Skin of body (tissue), 2 donors: ENCODE results near the gene ALKBH7. TPM values are rescaled to one million over a fixed set of nuclear protein-coding genes. Genes with fewer than 3 reads are reported as not detected.
"Not testable (repeated sequence)": the region's sequence is repeated elsewhere in the genome, so short reads cannot be mapped to it uniquely, and the experiment has no call there.

Source experiments
- DNase-seq: peaks from one replicate; lab custom pipeline; 2025; lab: John Stamatoyannopoulos, UW
- total RNA-seq: library from RNA; depleted of rRNA; stranded (reverse); fragments of >200 nt; gene quantifications from one replicate; pipeline ENCODE4 v1.2.3, GENCODE V29; 2014

Gene ALKBH7
- total RNA-seq, 1 donor from 2014 or later, result 31.0 TPM

DNA sequence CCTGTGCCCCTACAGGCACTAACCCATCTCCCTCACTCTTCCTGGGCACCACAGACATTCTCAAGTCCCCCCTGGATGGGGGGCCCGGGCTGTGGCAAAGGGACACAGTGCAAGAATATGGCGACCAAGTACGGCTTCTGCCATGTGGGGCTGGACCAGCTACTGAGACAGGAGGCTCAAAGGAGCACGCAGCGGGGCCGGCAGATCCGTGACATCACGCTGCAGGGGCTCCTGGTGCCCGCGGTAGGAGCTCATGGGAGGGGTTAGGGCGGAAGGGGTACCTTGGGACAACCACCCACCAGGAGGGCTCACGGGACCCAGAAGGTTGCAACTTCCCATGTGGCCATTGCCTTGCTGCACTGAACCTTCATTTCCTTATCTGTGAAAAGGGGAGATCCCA lies 23.7 kb downstream of the ALKBH7 start:
- DNase-seq, result no peak

DNA sequence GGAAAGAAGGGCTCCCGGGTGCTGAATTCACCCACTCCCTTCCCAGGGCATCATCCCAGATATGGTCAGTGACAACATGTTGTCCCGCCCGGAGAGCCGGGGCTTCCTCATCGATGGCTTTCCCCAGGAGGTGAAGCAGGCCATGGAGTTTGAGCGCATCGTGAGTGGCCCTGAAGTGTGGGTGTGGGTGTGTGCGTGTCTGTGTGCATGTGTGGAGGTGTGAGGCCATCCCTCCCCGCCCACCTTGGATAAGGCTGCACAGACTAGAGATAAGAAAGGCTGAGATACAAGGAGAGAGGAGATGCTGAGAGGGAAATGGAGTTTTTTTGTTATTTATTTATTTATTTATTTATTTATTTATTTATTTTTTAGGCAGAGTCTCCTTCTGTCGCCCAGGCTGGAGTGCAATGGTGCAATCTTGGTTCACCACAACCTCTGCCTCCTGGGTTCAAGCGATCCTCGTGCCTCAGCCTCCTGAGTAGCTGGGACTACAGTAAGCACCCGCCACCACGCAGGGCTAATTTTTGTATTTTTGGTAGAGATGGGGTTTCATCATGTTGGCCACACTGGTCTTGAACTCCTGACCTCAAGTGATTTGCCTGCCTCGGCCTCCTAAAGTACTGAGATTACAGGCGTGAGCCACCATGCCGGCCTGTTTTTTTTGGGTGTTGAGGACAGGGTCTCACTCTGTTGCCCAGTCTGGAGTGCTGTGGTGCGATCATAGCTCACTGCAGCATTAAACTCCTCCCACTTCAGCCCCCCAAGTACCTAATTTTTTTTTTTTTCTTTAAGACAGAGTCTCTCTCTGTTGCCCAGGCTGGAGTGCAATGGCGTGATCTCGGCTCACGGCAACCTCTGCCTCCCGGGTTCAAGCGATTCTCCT lies 27.7 kb downstream of the ALKBH7 start:
- DNase-seq, result not testable (repeated sequence)

DNA sequence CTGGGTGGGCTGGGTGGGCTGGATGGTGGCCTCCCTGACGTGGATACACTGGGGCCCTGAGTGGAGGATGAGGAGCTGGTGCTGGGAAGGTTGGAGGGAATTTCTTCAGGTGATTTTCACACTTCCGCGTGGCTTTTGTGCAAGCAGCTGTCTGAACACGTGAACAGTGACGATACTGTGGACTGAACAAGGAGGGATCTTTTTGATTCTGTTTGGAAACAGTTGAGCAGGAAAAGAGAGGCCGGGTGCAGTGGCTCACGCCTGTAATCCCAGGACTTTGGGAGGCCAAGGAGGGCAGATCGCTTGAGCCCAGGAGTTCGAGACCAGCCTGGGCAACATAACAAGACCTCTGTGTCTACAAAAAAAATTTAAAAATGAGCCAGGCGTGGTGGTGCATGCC lies 29.5 kb downstream of the ALKBH7 start:
- no peak for DNase-seq

DNA sequence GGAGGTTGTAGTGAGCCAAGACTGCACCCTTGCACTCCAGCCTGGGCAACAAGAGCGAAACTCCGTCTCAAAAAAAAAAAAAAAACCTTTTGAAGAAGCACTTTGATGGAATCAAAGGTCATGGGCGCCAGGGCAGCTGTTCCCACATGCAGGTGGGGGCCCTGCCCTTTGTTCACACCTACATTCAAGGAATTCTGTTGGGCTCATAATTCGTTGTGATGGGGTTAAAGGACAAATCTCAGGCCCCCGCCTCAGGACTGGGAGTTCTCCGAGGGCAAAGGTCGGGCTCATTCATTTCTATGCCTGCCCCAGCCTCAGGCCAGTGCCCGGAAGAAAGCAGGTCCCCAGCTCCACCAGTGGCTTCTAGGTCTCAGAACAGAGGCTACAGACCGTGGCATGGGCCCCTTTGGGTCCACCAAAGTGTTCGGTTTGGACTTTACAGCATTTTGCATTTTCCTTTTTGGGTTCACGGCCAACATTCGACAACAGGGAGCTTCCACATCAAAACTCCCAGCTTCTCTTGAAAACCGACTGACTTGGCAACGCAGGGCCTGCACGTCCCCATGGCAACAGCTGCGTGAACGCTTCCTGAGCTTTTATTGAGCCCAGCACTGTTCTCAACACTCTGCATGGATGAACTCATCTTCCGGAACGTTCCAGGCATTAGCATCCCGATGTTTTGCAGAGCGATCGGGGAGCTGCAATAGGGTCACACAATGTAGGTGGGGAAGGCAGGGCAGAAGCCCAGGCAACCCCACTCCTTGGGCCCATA lies 30.4 kb downstream of the ALKBH7 start:
- DNase-seq, result peak; percentile 75

DNA sequence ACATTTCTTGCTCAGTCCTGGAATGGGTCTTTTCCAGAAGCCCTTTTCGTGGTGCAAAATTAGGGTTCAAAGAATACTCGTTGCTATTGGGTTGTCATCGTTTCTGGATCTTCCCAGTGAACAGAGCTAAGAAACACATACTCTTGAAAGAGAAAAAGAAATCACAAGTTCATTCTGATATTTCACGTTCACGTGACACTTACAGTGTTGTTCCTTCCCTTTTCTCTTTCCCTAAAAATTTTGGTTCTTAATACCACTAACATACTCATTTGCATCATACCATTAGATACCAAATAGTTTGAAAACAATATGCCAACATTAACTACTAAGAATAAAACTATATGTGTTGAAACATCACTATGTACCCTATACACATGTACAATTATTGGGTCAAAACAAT lies 33.8 kb downstream of the ALKBH7 start:
- no peak for DNase-seq

DNA sequence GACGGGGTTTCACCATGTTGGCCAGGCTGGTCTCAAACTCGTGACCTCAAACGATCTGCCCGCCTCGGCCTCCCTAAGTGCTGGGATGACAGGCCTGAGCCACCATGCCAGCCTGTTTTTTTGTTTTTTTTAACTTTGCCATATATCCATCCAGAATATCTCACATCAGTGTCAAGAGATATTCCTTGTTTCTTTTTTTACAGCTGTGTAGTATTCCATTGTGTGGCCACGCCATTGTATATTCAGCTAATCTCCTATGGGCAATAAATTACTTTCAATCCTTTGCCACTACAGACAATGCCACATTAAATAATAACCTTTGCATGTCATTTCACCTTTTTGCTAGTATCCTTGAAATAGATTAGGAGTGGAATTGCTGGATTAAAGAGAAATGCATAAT lies 36.8 kb downstream of the ALKBH7 start:
- no peak for DNase-seq

DNA sequence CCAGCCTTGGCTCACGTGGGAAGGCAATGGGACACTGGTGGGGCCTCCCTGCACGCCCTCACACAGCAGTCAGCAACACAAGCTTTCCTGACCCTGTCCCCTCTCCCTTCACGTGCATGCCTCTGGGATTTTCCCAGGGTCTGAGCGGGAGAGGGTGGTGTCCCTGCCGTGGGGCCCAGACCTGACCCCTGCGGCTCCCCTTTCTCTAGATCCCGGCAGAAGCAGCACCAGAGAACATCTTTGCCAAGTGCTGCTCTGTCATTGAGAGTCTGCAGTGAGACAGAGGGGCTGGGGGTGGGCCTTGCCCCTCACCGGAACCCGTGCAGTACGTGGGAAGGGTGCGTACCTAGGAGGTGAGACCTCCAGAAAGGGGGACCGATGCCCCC lies 39.5 kb downstream of the ALKBH7 start:
- no peak for DNase-seq

DNA sequence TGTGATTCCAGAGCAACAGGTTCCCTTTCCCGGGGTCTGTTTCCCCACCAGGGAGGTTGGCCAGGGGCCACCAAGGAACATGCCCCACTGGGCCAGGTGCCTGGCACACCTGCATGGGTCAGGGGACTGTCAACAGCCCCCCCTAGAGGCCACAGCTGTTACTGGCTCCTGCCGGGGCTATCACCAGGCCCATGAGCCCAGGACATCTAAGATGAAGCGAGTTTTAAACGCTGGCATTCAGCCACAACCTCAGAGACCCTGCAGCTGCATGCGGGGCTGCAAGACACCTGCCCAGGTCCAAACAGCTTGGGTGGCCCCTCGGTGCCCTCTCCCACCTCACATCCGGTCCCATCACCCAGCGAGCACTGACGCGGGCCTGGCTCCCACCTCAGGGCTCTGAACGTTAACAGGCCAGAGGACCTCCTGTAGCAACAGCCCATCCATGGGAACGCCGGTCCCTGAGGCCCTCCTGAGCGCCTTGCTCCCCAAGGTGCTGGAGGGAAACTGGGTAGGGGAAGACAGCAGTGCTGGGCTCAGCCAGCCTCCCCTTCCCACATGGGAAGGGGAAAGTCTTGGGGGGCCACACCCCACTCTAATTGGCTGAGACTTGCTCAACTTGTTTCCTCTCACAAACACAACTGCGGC lies 40.0 kb downstream of the ALKBH7 start:
- no peak for DNase-seq

DNA sequence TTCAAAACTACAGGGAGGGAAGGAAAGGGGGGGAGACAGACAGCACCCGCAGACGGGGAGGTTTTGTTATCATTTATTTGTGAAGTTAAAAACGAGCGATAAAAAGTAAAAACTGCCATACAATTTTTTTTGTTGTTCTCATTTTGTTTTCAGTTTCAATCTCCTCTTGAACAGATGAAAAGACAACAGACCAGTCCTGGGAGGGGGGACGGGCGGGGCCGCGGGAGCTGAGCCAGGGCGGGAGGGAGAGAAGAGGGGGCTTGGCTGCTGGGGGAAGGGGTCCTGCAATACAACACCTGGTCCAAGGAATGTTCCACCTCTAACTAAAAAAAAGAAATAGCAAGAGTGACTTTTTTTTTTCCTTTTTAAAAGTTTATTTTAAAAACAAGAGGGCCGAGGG lies 40.7 kb downstream of the ALKBH7 start:
- no peak for DNase-seq

DNA sequence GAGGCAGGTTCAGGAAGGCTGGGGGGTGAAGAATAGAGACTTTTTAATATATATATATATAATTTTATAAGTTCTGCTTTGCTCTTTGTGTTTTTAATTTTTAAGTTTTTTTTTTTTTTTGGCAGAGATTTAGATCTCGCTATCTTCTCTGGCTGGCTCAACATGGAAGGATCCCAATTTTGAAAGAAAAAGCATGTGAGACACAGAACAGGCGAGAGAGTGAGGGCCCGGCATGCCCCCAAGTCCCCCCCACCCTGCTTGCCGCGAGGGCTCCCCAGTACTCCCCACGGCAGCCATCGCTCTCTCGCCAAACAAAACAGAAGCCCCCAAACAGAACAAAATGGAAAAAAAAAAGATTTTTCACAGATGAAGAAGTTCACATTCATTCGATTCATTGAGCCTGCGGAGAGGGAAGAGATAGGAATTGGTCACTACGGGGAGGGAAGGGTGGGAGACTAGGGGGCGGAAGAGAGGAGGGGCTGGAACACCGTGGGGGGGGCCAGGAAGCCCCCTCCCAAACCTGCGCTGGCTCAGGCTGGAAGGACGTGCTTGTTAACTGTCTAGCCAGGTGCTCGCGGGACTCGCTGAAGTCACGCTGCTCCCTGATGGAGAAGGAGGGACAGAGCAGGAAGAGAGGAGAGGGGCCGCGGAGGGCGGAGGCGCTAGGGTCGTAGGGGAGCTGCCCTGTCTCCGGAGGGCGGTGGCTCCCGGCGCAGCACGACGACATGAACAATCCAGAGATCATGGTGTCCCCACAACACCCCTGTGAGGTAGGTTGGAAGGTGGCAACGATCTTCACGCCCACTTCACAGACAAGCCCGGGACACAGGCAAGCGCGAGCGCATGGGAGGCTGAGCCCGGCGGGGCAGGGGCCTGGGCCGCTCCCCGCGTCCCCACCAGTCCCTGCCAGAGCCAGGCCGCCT lies 41.4 kb downstream of the ALKBH7 start:
- no peak for DNase-seq

DNA sequence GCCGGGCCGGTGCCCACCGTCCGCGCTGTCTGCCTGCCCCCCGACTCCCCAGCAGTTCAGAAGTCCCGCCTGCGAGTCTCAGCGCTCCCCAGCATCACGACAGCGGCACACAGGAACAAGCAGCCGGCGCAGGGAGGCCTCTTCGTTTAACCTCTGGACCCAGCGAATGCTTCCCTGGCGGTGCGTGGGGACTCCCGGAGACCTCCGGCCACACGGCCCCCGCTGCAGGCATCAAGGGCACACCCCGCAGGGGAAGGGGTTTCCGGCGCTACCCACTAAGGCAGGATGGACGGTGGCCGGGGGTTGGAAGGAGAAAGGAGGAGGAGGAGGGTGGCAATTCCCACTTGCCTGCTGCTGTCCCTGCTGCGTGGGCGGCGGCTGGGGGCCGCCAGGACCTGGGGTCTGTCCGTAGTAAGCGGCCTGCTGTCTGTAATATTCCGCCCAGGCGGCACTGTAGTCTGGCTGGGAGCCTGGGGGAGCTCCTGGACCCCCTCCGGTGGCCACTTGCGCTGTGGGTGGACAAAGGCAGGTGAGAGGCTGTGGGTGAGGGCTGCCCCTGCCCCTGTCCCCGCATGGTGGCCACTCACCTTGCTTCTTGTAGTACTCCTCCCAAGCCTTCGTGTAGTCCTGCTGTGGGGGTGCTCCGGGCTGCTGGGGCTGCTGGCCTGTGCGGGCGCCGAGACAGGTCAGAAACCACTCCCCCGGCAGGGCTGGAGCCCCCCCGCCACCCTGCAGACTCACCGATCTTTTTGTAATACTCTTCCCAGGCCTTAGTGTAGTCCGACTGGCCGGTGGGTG lies 42.4 kb downstream of the ALKBH7 start:
- DNase-seq, result no peak

DNA sequence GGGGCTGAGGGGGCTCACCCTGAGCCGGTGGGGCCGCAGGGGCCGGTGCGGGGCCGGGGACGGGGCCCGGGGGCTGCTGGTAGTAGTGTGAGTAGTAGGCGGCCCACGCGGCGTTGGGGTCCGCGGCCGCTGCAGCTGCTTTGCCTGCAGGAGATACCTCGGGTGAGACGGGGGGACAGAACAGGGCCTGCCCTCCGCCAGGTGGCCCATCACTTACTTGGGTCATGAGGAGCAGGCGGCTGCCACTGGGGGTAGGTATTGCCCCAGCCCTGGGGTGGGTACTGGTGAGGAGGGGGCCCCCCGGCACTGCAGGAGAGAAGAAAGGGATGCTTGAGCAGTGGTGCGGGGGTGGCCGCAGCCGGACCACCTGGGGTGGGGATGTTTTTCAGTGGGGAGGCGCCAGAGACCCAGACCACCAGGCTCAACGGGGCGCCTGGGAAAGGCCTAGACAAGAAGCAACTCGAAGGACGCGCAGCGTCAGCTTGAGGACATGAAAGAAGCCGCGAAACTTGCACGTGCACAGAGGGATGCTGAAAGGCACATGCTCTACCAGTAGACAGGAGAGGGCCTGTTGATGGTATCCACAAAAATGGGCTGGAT lies 43.1 kb downstream of the ALKBH7 start:
- no peak for DNase-seq

DNA sequence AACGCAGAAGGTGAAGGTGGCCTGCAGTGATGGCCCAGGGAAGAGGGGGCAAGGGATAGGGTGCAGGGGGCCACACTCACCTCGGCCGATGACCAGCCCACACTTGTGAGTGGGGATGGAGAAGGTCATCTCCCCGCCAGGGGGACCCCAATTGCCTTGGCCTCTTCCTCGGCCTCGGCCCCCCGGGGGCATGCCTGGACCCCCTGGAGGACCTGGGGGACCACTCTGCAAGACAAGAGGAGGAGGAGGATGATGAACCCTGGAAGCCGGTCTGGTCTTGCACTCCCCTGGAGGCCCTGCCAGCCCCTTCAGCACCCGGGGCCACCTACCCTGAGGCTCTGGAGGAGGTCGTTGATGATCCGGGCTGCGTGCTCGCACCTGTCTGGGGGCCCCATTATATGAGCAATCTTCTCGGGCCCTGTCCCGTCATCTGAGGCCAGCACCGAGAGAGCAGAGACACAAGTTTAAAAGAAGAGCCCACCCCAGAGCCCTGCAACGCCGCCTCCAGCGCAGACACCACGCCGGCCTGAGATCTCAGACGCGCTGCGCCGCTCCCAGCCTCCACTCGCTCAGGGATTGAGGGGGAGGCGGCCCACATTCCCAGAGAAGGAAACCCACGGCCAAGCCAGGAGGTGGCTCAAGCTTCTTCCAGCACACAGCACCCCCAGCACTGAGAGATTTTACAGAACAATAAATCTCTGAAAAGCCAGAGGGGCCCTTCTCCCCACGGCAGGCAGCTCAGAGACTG lies 44.2 kb downstream of the ALKBH7 start:
- no peak for DNase-seq

DNA sequence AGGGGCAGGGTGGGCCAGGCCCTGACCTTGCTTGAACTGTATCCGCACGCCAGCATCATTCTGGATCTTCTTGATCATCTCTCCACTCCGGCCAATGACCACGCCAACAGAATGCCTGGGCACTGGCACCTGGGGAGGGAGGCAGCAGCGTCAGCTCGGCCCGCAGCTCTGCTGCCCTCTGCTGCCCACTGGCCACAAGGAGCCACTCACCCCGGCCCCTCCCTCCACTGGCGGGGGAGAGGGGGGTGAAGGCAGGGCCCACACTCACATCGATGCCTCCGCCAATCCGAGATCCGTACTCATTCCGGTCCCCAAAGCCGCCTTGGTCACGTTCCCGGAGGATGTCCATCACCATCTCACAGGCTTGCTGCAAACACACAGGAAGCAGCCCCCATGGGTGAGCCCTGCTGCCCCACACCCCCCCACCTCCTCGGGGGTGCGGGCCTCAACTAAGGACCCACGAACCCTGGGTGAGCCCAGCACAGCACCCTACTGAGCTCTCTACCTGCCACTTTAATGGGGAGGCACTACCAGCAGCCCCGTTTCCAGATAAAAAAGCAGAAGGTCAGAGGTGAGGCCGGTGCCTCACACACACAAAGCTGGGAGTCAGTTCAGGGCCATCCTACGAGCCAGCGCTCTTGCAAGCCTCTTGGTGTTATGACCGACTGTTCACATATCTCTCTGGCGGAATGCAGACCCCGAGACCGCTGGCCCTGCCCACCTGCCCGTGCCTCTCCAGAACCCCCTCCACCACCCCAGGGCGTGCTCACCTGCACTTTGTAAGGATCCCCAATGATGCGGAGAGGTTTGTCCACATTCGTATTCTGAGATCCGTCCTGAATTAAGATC lies 45.3 kb downstream of the ALKBH7 start:
- DNase-seq, result no peak

DNA sequence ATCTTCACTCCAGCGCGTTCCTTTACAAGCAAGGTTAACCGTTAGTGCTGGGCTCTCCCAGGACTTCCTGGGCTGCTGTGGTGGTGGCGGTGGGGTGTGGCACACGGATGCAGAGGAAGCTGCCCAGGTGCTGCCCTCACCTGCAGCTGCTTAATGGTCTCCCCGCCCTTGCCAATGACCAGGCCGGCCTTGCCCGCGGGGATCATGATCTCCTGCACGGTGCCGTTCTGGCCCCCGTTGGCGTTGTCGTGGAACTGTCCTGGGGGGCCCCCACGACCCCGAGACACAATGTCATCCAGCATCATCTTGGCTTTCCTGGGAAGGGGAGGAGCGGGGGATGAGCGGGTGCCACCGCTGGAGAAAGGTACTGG lies 46.0 kb downstream of the ALKBH7 start:
- no peak for DNase-seq

DNA sequence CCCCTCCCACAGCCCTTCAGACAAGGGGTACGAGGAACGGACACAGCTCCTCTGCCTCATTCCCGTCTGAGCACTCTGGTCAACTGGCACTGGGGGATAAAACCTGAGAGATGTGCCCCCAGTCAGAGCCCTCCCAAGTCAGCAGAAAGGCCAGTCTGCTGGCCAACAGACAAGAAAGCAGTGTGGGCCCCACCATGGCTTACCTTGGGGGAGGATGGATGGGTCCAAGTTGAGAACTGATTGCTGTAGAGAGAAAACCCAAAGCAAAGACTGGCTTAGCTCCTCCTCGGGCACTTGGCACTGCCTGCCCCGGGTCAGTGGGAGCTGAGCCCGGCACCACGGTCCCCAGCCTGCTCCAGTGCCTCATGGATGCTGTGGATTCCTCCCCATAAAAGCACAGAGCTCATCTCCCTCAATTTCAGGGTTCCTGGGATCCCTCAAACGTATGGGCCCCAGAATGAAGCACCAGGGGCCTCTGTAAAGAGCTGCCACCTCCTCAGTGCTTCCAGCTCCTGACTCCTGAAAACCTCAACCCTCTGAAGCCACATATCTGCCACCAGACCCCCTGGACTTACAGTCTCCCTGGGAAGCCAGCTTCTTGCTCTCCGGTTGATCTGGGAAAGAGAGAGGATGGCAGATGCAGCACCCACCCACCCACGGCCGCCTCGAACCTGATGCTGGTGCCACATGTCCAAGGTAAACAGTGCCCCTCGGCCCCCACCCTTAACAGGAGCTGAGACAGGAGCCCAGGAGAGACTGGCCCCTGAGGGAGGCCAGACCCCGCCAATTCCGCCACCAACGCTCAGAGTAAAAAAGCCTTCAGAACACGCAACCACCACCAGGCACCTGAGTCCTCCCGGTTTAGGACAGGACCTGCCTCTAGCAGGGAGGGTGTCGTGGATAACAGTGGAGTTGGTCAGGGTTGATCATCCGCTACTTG lies 48.8 kb downstream of the ALKBH7 start:
- no peak for DNase-seq
